Sigmoid colon (tissue), 4 donors: ENCODE data around the gene ZNF768.

Experiments
- CTCF ChIP-seq, 4 experiments: fragments of 450-650 bp in 3 of 4; fragments of 200-600 bp in 1 of 4; IDR thresholded peaks; one replicate each; pipeline ENCODE4 v1.5.1; 2016 to 2019; ENCODE audit warnings: antibody characterized with exemption in 4 of 4, mild to moderate bottlenecking in 3 of 4, moderate library complexity in 2 of 4
- EP300 ChIP-seq, 4 donors: sonication (generic); formaldehyde crosslinking; IDR thresholded peaks; one replicate each; pipeline ENCODE4 v1.6.1; 2017; ENCODE audit warnings: antibody characterized with exemption in 4 of 4

- TF ChIP-seq CTCF (IDR thresholded peaks at IDR 0.05), result no peak
- TF ChIP-seq EP300 (IDR thresholded peaks at IDR 0.05), result no peak
These were observed 19.7 kb upstream of the ZNF768 start for GRCh38 chr16:30546115-30546514.
